Transverse colon (tissue), 4 donors: ENCODE measurements around the gene AKR1B15.

Source experiments
- CTCF ChIP-seq, 5 experiments: fragments of 200-600 bp in 3 of 5; fragments of 450-650 bp in 2 of 5; sonication (generic) in 3 of 5; IDR thresholded peaks; 1 replicate in 2 of 5; 2 replicates in 3 of 5; pipeline ENCODE4 v1.5.1; 2016 to 2017; ENCODE audit warnings: antibody characterized with exemption in 5 of 5, inconsistent platforms in 3 of 5, mild to moderate bottlenecking in 2 of 5, moderate library complexity in 1 of 5
- POLR2A ChIP-seq: fragments of 450-650 bp; IDR thresholded peaks from one replicate; pipeline ENCODE4 v1.6.1; 2016; ENCODE audit warnings: antibody characterized with exemption, mild to moderate bottlenecking, moderate library complexity
- POLR2AphosphoS5 ChIP-seq, 3 donors: sonication (generic); formaldehyde crosslinking; IDR thresholded peaks; one replicate each; pipeline ENCODE4 v1.6.1; 2016; ENCODE audit warnings: antibody characterized with exemption in 3 of 3

- no peak for TF ChIP-seq POLR2A
- TF ChIP-seq POLR2AphosphoS5 (IDR thresholded peaks at IDR 0.05), result no peak
- TF ChIP-seq CTCF (IDR thresholded peaks at IDR 0.05), result no peak
Measured at GRCh38 chr7:134533288-134533771, 15.6 kb upstream of the AKR1B15 start.
